ENCODE measurements around the gene TSPAN18.

- no peak for TF ChIP-seq CTCF (IDR thresholded peaks at IDR 0.05; ENCODE audit: poor library complexity)
- TF ChIP-seq EZH2 (IDR thresholded peaks at IDR 0.05; ENCODE audit: borderline replicate concordance) = no peak
Measured at GRCh38 chr11:44808053-44808753, 81.4 kb downstream of the TSPAN18 start.
